Measurements from ENCODE around the gene TBC1D2B.

TBC1D2B gene

DNA sequence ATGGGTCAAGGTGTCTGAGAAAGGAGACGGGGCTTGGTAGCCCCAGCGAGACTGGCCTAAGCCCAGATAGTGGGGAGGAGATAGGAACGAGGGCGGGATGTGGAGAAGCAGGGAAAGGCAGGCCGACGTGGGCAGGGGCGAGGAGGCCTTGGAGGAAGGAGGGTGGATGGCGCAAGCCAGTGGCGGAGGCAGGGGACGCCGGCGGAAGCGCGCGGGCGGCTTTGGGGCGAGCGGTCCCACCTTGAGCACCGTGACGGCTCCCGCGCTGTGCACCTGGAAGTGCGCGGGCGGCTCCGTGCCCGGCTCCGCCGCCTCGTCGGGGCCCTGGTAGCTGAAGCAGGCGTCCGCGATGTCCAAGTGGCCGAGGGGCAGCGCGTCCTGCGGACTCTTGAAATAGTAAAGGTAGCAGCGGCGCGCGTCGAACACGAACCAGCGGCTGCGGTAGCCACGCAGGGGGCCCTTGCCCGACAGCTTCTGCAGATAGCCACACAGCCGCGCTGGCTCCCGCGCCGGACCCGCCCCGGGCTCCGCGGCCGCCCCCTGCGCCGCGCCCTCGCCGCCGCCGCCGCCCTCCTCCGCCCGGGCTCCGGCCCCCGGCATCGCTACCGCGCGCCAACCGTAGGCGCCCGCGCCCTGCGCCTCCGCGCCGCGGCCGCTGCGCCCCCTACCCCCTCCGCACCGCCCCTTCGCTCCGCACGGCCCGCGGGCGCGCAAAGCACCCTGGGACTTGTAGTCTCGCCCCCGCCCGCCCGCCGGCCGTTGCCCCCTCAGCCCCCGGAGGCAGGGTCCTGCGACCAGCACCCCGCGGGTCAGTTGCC lies at the start of gene TBC1D2B:
TSS of gene TBC1D2B (minus strand) at position 659 of the 818 bp plus-strand sequence. CDS start at position 600, 59 bp downstream.
- peak within 1 kb of the TSS; percentile 73 for H3K27ac ChIP-seq
- TF ChIP-seq, protein P1, sequence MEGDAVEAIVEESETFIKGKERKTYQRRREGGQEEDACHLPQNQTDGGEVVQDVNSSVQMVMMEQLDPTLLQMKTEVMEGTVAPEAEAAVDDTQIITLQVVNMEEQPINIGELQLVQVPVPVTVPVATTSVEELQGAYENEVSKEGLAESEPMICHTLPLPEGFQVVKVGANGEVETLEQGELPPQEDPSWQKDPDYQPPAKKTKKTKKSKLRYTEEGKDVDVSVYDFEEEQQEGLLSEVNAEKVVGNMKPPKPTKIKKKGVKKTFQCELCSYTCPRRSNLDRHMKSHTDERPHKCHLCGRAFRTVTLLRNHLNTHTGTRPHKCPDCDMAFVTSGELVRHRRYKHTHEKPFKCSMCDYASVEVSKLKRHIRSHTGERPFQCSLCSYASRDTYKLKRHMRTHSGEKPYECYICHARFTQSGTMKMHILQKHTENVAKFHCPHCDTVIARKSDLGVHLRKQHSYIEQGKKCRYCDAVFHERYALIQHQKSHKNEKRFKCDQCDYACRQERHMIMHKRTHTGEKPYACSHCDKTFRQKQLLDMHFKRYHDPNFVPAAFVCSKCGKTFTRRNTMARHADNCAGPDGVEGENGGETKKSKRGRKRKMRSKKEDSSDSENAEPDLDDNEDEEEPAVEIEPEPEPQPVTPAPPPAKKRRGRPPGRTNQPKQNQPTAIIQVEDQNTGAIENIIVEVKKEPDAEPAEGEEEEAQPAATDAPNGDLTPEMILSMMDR (conservative IDR thresholded peaks at IDR 0.05), result no peak; the same call in 1 of the 2 replicates
- TF ChIP-seq ZFX (IDR thresholded peaks at IDR 0.05), result peak; percentile 73

DNA sequence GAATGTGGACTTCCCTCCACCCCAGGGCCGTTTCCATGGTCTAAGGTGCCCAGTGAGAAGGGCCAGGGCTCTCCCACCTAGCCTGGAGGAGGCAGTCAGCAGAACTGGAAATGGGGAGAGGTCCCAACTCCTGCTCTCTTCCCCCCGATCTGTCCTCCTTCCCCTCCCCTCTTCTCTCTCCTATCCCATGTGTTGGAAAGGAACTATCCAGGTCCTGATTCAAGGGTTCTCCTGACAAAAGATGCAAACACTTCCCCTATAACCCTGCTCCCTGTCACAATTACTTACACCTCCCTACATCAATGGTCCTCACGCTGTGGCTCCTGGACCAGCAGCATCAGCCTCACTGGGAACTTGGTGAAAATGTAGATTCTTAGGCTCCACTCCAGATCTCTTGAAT lies 47.8 kb upstream of the TBC1D2B start:
- no peak overlapping the region for H3K27ac ChIP-seq
- TF ChIP-seq, protein P1 (conservative IDR thresholded peaks at IDR 0.05), result no peak

DNA sequence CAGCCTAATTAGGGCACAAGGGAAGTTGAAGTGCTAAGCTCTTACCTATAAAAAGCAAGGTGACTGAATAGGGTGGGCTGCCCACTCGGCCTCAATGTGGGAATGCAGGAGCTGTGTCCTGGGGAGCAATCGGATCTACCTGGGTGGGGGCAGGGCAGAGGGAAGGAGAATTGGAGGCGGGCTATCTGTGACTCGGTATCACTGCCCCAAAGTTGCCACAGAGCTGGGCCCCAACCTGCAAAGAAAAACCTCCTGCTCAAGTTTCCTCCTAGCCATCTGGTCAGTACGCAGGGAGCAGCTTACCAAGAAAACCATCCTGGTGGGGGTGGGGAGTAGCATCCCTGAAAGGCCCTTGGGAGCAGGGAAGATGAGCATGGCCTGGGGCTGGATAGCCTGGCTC lies 43.0 kb upstream of the TBC1D2B start:
- no peak for TF ChIP-seq ZFX (IDR thresholded peaks at IDR 0.05)
- TF ChIP-seq, protein P1 (conservative IDR thresholded peaks at IDR 0.05), result no peak
- H3K27ac ChIP-seq, result no peak overlapping the region

DNA sequence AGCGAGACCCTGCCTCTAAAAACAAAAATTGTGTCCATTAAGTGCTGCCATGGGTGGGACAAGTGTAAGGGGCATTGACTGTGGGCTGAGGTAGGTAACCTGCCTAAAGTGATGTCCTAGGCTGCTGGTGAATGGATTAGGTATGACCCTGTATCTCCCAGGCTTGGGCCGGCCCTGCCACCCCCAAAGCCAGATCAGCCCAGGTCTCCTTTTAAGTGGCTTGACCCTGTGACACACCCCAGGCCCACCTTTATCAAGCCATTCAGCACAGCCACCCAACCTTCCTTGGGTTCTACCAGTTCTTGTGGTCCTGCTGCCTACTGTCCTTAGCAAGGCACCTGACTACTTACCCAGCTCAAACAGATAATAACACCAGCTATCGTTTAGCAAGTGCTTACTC lies 35.0 kb upstream of the TBC1D2B start:
- H3K27ac ChIP-seq, result no peak overlapping the region
- TF ChIP-seq, protein P1 (conservative IDR thresholded peaks at IDR 0.05), result no peak

DNA sequence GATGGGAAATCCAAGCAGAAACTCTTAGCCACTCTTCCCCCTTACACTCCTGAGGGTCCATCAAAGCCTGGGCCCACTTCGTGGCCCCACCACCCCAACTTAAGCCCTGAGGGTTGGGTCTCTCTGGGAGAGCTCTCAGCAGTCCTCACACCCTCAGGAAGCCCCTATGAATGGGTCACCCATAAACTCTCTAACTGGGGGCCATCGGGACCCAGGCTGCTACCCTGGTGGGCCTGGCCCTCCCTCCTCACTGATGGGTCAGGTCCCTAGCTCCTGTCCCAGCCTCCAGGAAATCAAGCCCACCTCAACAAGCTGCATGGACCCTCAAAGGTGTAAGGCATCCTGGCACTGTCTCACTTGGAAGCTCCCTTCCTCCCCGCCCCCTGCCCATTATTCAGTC lies 34.3 kb upstream of the TBC1D2B start:
- H3K27ac ChIP-seq, result no peak overlapping the region
- TF ChIP-seq, protein P1 (conservative IDR thresholded peaks at IDR 0.05), result no peak
- no peak for TF ChIP-seq ZFX (IDR thresholded peaks at IDR 0.05)

DNA sequence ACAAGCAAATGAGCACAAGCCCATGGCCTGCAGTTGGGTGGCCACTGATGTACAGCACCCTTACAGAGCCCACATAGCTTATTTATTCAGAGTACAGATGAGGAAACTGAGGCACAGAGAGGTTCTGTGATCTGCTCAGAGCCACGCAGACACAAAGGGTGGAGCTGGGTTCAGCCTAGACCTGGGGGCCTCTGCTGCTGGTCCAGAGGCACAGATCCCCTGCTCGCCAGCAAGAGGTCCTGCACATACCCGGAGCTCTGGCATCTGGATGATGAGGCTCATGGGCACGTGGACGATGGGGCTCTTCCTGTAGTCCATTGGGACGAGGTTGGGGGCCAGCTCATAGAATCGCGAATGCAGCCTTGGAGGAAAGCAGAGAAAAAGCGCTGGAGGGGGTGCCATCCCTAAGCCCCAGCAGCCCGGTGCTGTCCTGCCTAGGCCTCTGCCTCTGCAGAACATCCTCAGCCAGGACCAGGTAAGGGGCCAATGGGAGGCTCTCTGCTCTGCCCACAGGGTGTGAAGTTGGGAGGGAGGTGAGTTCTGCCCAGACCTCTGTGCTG lies 33.5 kb upstream of the TBC1D2B start:
- H3K27ac ChIP-seq, result no peak overlapping the region
- TF ChIP-seq, protein P1 (conservative IDR thresholded peaks at IDR 0.05), result no peak
- no peak for TF ChIP-seq ZFX (IDR thresholded peaks at IDR 0.05)

DNA sequence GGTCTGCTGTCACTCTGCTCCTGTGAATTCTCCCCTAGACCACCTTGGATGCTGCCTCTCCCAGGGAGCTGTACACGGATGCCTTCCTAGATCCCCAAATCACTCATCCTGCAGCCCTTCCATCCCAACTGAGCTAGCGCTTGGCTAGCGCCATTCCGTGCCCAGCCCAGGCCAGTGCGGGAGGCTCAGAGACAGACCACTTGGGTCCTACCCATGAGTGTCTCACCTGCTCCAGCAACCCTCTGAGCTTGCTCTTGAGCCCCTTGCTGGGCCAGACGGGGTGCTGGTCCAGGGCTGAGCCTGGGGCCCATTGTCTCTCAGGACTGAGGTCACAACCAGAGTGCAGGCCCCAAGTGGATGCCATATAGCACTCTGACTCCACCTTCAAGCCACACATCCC lies 32.6 kb upstream of the TBC1D2B start:
- TF ChIP-seq, protein P1 (conservative IDR thresholded peaks at IDR 0.05), result no peak
- TF ChIP-seq ZFX (IDR thresholded peaks at IDR 0.05), result no peak
- no peak overlapping the region for H3K27ac ChIP-seq
